GM23248 (cell line): Measurements from ENCODE around the gene KLHL4.

Source experiments
- EZH2 ChIP-seq: fragments of 200-600 bp; sonication (generic); IDR thresholded peaks from 2 replicates; pipeline ENCODE4 v1.6.1; 2018; ENCODE audit warnings: antibody characterized with exemption, mild to moderate bottlenecking; ENCODE audit not compliant: insufficient read depth, poor library complexity, severe bottlenecking
- EZH2phosphoT487 ChIP-seq: fragments of 200-600 bp; sonication (generic); IDR thresholded peaks from 2 replicates; pipeline ENCODE4 v1.6.1; 2018; ENCODE audit warnings: antibody characterized with exemption, moderate library complexity, mild to moderate bottlenecking, low read depth; ENCODE audit not compliant: insufficient read depth

GRCh38 chrX:87697409-87697808 lies 179.8 kb downstream of the KLHL4 start:
- TF ChIP-seq EZH2 (no peak), EZH2phosphoT487 (no peak)
